Lower leg skin (tissue), 3 donors: ENCODE results near the gene PLOD3.

Source experiments
- CTCF ChIP-seq, 3 donors: fragments of 450-650 bp; IDR thresholded peaks; one replicate each; pipeline ENCODE4 v1.5.1; 2016; ENCODE audit warnings: antibody characterized with exemption in 3 of 3, mild to moderate bottlenecking in 3 of 3, moderate library complexity in 2 of 3
- POLR2A ChIP-seq, 2 donors: fragments of 450-650 bp; IDR thresholded peaks; one replicate each; pipeline ENCODE4 v1.6.1; 2016 to 2017; ENCODE audit warnings: antibody characterized with exemption in 2 of 2, mild to moderate bottlenecking in 1 of 2, moderate library complexity in 1 of 2

DNA sequence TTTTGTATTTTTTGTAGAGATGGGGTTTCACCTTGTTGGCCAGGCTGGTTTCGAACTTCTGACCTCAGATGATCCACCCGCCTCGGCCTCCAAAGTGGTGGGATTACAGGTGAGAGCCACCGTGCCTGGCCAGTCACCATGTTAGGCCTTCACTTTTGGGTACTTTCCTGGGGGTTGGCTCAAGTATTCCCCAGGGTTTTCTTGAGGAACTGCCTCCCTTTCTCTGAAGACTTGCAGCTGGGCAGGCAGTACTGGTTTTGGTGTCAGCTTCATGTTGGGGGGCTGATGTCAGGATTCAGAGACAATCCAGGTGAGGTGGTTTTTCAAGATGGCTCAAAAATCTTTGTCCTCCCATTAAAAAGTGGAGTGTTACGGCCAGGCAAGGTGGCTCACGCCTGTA lies 8.3 kb upstream of the PLOD3 start:
- TF ChIP-seq CTCF (IDR thresholded peaks at IDR 0.05) (no peak), POLR2A (IDR thresholded peaks at IDR 0.05) (no peak)
